Esophagus muscularis mucosa (tissue), 3 donors: ENCODE results near the gene CACHD1.

Experiments used
- POLR2A ChIP-seq: fragments of 450-650 bp; IDR thresholded peaks from one replicate; pipeline ENCODE4 v1.6.1; 2017; ENCODE audit warnings: antibody characterized with exemption, moderate library complexity, mild to moderate bottlenecking, low read depth
- POLR2AphosphoS5 ChIP-seq, 2 donors: sonication (generic); formaldehyde crosslinking; IDR thresholded peaks; one replicate each; pipeline ENCODE4 v1.6.1; 2017; ENCODE audit warnings: antibody characterized with exemption in 2 of 2
- TF ChIP-seq, protein P1 (sequence below), 3 experiments: fragments of 200-600 bp in 2 of 3; fragments of 450-650 bp in 1 of 3; sonication (generic) in 2 of 3; IDR thresholded peaks; one replicate each; pipeline ENCODE4 v1.5.1; 2017 to 2019; ENCODE audit warnings: antibody characterized with exemption in 3 of 3, mild to moderate bottlenecking in 2 of 3, moderate library complexity in 1 of 3

DNA sequence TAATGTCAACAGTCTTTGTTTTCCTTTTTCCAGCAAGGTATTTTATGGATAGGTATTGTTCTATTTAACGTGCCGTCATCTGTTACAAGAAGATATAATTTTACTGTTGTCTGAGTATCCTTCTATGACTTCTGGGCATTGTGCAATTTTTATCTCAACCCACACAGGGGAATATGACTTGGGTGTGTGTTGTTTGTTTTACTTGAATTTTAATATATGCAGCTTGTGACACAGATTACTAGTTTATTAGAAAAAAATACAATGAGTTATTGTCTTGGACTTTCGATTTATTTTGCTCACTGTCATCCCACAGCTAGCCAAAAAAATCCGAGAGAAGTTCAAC is 111.9 kb downstream of the CACHD1 start:
- TF ChIP-seq, protein P1, sequence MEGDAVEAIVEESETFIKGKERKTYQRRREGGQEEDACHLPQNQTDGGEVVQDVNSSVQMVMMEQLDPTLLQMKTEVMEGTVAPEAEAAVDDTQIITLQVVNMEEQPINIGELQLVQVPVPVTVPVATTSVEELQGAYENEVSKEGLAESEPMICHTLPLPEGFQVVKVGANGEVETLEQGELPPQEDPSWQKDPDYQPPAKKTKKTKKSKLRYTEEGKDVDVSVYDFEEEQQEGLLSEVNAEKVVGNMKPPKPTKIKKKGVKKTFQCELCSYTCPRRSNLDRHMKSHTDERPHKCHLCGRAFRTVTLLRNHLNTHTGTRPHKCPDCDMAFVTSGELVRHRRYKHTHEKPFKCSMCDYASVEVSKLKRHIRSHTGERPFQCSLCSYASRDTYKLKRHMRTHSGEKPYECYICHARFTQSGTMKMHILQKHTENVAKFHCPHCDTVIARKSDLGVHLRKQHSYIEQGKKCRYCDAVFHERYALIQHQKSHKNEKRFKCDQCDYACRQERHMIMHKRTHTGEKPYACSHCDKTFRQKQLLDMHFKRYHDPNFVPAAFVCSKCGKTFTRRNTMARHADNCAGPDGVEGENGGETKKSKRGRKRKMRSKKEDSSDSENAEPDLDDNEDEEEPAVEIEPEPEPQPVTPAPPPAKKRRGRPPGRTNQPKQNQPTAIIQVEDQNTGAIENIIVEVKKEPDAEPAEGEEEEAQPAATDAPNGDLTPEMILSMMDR (IDR thresholded peaks at IDR 0.05) = no peak
- no peak for TF ChIP-seq POLR2AphosphoS5 (IDR thresholded peaks at IDR 0.05)
- no peak for TF ChIP-seq POLR2A
